Endometrium (tissue), 2 donors: Measurements from ENCODE around the gene UBE2J2.

Experiments
- FAIRE-seq: peaks from 2 replicates; lab custom pipeline; 2012; peaks lifted over from hg19 to GRCh38; lab: Jason Lieb, UNC
- donor health status: control.
- donor health status: control.

The UBE2J2 gene

DNA sequence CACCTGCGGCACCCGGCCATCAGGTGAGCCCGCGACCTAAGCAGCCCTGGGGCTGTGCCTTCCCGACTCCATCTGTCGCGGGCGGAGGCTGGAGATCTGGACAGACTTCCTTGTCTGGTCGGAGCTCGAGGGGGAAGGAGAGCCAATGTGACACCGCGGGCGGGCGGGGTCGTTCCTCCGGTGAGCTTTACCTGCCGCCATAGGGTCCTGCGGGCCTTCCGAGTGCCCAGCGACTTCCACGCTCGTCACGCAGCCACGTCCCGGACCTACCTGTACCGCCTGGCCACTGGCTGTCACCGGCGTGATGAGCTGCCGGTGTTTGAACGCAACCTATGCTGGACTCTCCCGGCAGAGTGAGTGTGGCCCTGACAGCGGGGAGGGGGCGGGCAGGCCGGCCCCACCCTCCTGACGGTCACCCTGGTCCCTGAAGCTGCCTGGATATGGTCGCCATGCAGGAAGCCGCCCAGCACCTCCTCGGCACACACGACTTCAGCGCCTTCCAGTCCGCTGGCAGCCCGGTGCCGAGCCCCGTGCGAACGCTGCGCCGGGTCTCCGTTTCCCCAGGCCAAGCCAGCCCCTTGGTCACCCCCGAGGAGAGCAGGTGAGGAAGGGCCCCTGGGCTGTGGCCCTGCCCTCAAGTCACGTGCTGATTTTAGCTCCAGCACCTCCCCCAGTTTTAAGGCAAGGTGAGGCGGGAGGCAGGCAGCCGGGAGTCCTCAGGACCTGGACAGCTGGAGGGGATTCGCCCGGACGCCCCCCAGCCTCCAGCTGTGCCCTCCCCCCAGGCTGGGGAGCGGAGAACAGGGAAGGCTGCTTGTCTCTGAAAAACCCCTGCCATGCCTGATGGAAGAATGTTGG, 35.8 kb upstream of the UBE2J2 start:
- no peak for FAIRE-seq

DNA sequence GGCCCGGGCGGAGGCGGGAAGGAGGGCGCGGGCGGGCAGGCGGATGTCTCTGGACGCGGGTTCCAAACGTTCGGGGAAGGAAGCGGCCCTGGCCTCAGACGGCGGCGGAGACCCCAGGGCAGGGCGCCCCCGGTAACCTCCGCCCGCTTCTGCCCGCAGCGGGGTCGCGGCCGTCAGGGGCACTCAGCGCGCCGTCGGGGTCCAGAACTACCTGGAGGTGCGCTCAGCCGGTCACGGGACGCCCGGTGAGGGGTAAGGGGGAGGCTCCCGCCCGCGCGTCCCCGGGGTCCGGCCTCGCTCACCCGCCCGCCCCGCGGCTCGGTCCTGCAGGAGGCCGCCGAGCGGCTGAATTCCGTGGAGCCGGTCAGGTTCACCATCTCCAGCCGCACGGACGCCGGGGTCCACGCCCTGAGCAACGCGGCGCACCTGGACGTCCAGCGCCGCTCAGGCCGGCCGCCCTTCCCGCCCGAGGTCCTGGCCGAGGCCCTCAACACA, 35.1 kb upstream of the UBE2J2 start:
- no peak for FAIRE-seq

- FAIRE-seq, result no peak
These were observed 34.5 kb upstream of the UBE2J2 start, which contains the start of the genes ACAP3 and PUSL1 for GRCh38 chr1:1307923-1308755. Gene ACAP3, minus strand, starts transcription at chr1:1307930. Its CDS starts 115 bp downstream, at chr1:1307815. Gene PUSL1, plus strand, starts transcription at chr1:1308597. Its CDS starts 47 bp downstream, at chr1:1308644.

- FAIRE-seq, result no peak
These were observed 33.7 kb upstream of the UBE2J2 start for GRCh38 chr1:1307261-1307922.

DNA sequence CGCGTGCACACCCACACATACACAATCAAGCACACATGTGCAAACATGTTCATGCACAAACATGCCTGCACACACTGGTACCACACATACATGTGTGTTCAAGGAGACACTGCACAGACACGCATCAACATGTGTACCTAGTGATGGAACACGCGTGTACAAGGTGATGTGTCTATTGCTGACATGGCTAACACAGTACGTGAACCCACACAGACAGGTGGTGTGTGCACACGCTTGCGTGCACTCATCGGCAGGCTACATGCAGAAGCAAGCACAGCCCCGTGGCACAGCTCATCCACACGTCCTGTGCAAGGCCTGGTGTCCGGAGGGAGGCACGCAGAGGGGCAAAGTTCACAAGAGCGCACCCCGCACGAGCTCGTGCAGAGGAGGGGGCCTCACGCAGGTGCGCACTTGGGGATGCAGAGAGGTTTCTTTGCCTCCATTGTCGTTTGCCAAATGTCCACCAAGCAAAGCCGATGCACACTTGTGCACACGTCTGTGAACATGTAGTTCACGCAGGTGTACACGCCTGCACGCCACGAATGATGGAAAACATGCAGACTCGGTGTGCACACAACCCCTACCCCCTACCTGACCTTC, 33.1 kb upstream of the UBE2J2 start:
- FAIRE-seq, result no peak

- FAIRE-seq, result no peak
These were observed 32.5 kb upstream of the UBE2J2 start for GRCh38 chr1:1306070-1306660.

- FAIRE-seq, result no peak
These were observed 31.8 kb upstream of the UBE2J2 start for GRCh38 chr1:1305300-1306069.

- FAIRE-seq, result no peak
These were observed 31.0 kb upstream of the UBE2J2 start for GRCh38 chr1:1304331-1305299.

- no peak for FAIRE-seq
These were observed 30.1 kb upstream of the UBE2J2 start for GRCh38 chr1:1303736-1304135.

DNA sequence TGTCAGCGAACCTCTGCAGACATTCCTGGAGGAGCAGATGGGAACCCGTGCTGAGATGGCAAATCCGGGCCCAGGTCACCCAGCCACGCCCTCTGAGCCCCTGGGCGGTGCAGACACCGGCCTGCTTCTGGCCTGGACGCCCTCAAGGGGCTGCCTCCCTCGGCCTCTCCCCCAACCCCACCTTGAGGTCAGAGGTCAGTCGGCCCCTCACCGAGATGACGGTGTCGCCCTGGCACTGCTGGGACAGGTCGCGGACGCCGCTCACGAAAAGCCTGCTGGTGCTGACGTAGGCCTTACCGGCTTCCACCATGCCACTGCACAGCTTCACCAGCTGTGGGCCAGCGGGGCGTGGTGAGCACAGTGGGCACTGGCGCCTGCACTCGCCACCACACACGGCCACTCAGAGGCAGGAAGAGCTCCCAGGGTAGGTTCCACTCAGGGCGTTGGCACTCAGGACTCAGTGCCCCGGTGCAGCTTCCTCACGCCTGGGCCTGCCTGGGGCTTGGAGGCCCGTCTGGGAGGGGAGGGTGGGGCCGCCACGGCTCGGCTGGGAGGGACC, 29.4 kb upstream of the UBE2J2 start:
- FAIRE-seq, result no peak

GRCh38 chr1:1302006-1302430, 28.4 kb upstream of the UBE2J2 start:
- no peak for FAIRE-seq

DNA sequence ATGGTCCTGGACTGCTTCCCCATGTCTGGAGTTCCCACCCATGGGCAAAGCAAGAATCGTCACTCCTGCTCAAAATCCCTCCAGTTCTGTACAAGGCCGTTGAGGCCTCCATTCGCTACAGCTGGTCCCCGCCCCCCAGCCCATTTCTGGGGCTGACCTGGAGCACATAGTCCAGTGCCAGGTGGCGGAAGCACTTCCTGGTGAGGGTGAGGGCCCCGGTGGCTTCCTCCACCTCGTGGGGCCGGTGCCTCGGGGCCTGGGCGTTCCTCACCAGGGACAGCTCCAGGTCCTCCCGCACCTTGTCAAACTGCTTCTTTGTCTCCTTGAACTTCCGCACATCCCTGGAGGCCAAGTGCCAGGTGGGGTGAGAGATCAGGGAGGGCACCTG, 26.7 kb upstream of the UBE2J2 start:
- FAIRE-seq, result no peak

DNA sequence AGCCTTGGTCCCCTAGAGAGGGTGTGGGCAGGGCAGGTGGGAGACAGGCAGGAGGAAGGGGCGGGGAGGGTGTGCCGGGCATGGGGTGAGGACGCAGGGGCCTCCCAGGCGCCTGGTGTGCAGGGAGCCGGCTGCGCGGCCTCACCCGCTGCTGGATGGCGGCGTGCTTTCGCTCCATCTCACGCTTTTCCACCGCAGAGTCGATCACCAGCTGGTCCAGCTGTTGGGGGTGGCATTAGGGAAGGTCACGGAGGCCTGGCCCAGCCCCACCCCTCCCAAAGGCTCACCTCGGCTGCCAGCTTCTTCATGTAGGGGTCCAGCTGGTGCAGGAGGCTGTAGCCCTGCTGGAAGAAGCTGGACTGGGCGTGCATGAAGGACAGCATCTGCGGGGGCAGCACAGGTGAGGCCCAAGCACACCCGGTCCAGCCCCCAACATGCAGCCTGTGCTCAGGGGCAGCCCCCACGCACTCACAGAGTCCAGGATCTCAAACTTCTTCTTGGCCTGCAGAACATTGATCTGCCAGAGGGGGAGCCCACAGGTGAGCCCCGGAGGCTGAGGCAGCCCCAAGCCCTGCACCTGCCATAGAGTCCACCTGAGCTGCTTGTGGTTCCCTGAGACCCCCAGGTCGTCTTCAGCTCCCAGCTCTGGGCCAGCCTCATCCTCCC, 26.2 kb upstream of the UBE2J2 start:
- FAIRE-seq, result no peak

DNA sequence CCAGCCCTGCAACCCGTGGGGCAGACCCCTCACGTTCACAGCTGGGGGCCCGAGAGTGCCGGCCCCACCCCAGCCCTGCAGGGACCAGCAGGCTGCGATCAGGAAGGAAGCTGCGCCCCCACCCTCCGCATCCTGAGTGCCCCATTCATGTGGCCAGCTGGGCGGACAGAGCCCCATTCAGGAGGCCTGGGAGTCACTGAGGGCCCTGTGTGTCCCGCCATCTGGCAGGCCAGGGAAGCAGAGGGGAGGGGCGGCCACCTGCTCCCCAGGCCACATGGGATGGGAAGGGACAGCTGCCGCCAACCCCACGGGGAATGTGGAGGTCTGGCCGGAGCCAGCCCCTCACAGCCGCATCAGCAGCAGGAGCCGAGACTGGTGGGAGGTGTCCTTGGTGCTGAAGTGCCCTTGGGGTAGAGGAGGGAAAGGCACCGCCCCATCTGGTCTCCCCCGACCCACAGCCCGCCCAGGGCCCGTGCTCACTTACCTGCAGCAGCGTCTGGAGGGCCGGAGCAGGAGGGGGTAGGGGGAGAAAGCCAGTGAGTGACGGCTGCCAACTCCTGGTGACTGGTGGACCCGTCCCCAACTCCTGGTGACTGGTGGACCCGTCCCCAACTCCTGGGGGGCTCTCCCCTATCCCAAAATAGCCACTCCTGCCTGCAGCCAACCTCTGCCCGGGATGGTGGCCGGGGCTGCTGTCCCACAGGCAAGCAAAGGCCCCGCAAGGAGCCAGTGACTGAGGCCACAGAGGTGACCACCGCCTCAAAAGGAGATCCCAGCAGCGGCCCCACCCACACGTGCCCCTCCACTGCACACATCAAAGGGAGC, 25.4 kb upstream of the UBE2J2 start:
- FAIRE-seq, result no peak

GRCh38 chr1:1297802-1298424, 24.3 kb upstream of the UBE2J2 start:
- no peak for FAIRE-seq

GRCh38 chr1:1296070-1297061, 22.7 kb upstream of the UBE2J2 start:
- FAIRE-seq, result no peak
